Myometrial cell (primary cell): ENCODE results near the gene METTL24. TPM values are rescaled to one million over a fixed set of nuclear protein-coding genes. Genes with fewer than 3 reads are reported as not detected.

ENCODE experiments used
- total RNA-seq: library from RNA; depleted of rRNA; stranded (reverse); fragments of >200 nt; gene quantifications from 2 replicates; pipeline ENCODE4 v1.2.3, GENCODE V29; 2015

Gene METTL24, protein sequence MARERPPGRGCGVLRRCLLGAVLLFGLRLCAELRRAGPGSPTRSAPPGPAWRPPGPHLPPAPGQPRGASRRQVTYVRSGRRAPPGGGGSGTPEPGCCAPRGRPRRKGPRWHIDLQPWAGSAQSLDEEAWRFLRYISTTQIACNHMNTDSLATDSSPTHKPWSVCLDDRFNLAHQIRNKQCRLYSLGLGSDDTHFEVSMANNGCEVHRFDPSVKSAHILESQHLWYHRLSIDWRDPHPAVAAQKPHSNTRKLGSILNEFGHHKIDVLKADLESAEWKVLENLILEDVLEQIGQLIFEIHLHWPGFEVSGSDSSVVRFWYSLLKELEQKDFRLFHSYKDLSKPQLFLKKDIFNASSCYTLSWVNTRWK
- total RNA-seq: not detected in 2 replicates

DNA sequence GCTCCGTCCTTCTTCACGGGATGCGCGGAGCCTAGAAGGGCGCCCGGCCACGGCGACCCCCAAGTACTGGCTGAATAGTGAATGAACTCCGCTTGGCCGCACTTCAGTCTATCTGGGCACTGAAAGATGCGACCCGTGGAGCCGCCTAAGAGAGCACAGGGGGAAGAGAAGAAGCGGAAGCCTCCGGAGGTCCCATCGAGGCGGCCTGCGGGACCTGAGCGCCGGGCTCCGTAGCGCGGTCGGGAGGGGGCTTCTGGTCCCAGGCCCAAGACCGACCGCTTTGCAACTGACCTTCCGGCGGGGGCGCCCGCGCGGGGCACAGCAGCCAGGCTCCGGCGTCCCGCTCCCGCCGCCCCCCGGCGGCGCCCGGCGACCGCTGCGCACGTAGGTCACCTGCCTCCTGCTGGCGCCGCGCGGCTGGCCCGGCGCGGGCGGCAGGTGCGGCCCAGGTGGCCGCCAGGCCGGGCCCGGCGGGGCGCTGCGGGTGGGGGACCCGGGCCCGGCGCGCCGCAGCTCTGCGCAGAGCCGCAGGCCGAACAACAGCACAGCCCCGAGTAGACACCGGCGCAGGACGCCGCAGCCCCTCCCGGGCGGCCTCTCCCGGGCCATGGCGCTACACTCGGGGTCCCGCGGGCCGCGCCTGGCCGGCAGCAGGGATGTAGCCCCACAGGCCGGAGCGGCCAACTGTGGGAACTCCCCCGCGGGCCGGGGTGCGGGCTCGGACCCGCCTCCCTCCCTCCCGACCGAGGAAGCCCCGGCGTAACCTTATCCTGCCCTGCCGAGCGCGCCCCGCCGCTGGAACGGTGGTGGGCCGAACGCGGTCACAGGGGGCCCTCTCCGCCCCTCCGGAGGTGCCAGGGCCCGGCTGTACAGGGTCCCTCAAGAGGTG is at the start of gene METTL24:
TSS of gene METTL24 (minus strand) at position 686 of the 889 bp plus-strand sequence. CDS start at position 609, 77 bp downstream.

Other genes with a start within 250 kb of the METTL24 start
- gene WASF1, start 178.7 kb downstream of the METTL24 start, total RNA-seq: 4.6 and 9.7 TPM in 2 replicates
- 19.3 and 20.7 TPM in 2 replicates for gene CDC40, start 177.9 kb downstream of the METTL24 start, total RNA-seq
- gene DDO, start 57.2 kb upstream of the METTL24 start, total RNA-seq: 1.7 and 2.1 TPM in 2 replicates
- 1.1 TPM in 1 of 2 replicates, not detected in the other for gene SLC22A16, start 118.3 kb upstream of the METTL24 start, total RNA-seq